K562 (cell line): Measurements from ENCODE around the gene ILF3. TPM values are rescaled to one million over a fixed set of nuclear protein-coding genes. Genes with fewer than 3 reads are reported as not detected.

Source experiments
- HNRNPUL1 ChIP-seq: fragments of 200-400 bp; formaldehyde crosslinking; IDR thresholded peaks from 2 replicates; pipeline ENCODE4 v1.6.1; 2017; ENCODE audit warnings: low read length
- MTA3 ChIP-seq: fragments of 450-650 bp; formaldehyde crosslinking; IDR thresholded peaks from 2 replicates; pipeline ENCODE4 v1.6.1; 2017; ENCODE audit warnings: mild to moderate bottlenecking, borderline replicate concordance
- NR3C1 ChIP-seq: sonication (generic); formaldehyde crosslinking; IDR thresholded peaks from 2 replicates; pipeline ENCODE4 v1.8.1; 2022; ENCODE audit warnings: missing genetic modification reagents
- OTX1 ChIP-seq: fragments of 450-650 bp; formaldehyde crosslinking; IDR thresholded peaks from 2 replicates; pipeline ENCODE4 v1.4.0; 2022; ENCODE audit warnings: mild to moderate bottlenecking
- RB1 ChIP-seq: fragments of 450-650 bp; IDR thresholded peaks from 2 replicates; pipeline ENCODE4 v1.6.1; 2017; ENCODE audit warnings: low read depth, mild to moderate bottlenecking
- RCOR1 ChIP-seq, 2 experiments: IDR thresholded peaks; 2 replicates each; pipeline ENCODE4 v1.6.1; 2012; ENCODE audit warnings: low read depth in 2 of 2, low read length in 2 of 2, borderline replicate concordance in 1 of 2, improper control_type of control experiment in 1 of 2
- RFX1 ChIP-seq: fragments of 450-650 bp; IDR thresholded peaks from 2 replicates; pipeline ENCODE4 v1.6.1; 2016; ENCODE audit warnings: mild to moderate bottlenecking, moderate library complexity
- RFX7 ChIP-seq: fragments of 250-450 bp; sonication (Bioruptor Pico); IDR thresholded peaks from 2 replicates; pipeline ENCODE4 v1.5.1; 2021; ENCODE audit warnings: mild to moderate bottlenecking
- SMAD3 ChIP-seq: fragments of 450-650 bp; formaldehyde crosslinking; conservative IDR thresholded peaks from 2 replicates; pipeline ENCODE4 v1.4.0; 2020; ENCODE audit warnings: mild to moderate bottlenecking
- SP1 ChIP-seq: sonication (generic); formaldehyde crosslinking; IDR thresholded peaks from 2 replicates; pipeline ENCODE4 v1.8.1; 2022; ENCODE audit warnings: mild to moderate bottlenecking, missing genetic modification reagents
- ZC3H11A ChIP-seq: IDR thresholded peaks from 2 replicates; pipeline ENCODE4 v1.6.1; 2012; ENCODE audit warnings: low read depth, low read length, improper control_type of control experiment
- polyA plus RNA-seq, 8 experiments: library from polyadenylated mRNA; depleted of rRNA in 4 of 8; stranded (reverse) in 5 of 8; unstranded in 3 of 8; fragments of >200 nt; fragmentation: Nextera tagmentation in 2 of 8; fragmentation: Illumina TruSeq in 1 of 8; extraction: Ambion mirVana in 2 of 8; extraction: Trizol in 1 of 8; gene quantifications; 2 replicates each; pipeline versions ENCODE4 v1.2.1 to v1.2.3, GENCODE V29; 2011 to 2014; ENCODE audit warnings: inconsistent platforms in 1 of 8, missing spikeins in 1 of 8
- total RNA-seq, 7 experiments: library from RNA; depleted of rRNA in 6 of 7; stranded (reverse); fragments of >200 nt in 6 of 7; fragmentation: Illumina TruSeq in 2 of 7; extraction: Trizol in 2 of 7; gene quantifications; 2 replicates each; pipeline versions ENCODE4 v1.2.1 to v1.2.3, GENCODE V29; 2011 to 2021; ENCODE audit warnings: low replicate concordance in 1 of 7
- TF ChIP-seq, protein P1 (sequence below): sonication (generic); formaldehyde crosslinking; IDR thresholded peaks from 2 replicates; pipeline ENCODE4 v1.8.1; 2022; ENCODE audit warnings: missing genetic modification reagents
- TF ChIP-seq, protein P2 (sequence below): IDR thresholded peaks from 2 replicates; pipeline ENCODE4 v1.6.1; 2012; ENCODE audit warnings: low read depth, low read length, improper control_type of control experiment, borderline replicate concordance
- TF ChIP-seq, protein P3 (sequence below): IDR thresholded peaks from 2 replicates; pipeline ENCODE4 v1.6.1; 2011; ENCODE audit warnings: borderline replicate concordance, low read depth, mild to moderate bottlenecking, moderate library complexity, low read length; ENCODE audit not compliant: insufficient read depth, poor library complexity, severe bottlenecking
- TF ChIP-seq, protein P4 (sequence below), 2 experiments: fragments of 450-650 bp; conservative IDR thresholded peaks; 2 replicates each; pipeline ENCODE4 v1.6.1; 2017; ENCODE audit warnings: mild to moderate bottlenecking in 2 of 2, moderate library complexity in 2 of 2
- TF ChIP-seq, protein P5 (sequence below): fragments of 450-650 bp; formaldehyde crosslinking; IDR thresholded peaks from 2 replicates; pipeline ENCODE4 v1.4.0; 2020; ENCODE audit warnings: mild to moderate bottlenecking
- TF ChIP-seq, protein P6 (sequence below): fragments of 250-450 bp; sonication (Bioruptor Pico); IDR thresholded peaks from 2 replicates; pipeline ENCODE4 v1.5.0; 2021

Gene ILF3
- total and polyA plus RNA-seq, 9 of the 15 experiments (the other 6 are each of a cell fraction or from before 2014, with no cell fraction given): 26.0 to 453 (median 175) TPM

DNA sequence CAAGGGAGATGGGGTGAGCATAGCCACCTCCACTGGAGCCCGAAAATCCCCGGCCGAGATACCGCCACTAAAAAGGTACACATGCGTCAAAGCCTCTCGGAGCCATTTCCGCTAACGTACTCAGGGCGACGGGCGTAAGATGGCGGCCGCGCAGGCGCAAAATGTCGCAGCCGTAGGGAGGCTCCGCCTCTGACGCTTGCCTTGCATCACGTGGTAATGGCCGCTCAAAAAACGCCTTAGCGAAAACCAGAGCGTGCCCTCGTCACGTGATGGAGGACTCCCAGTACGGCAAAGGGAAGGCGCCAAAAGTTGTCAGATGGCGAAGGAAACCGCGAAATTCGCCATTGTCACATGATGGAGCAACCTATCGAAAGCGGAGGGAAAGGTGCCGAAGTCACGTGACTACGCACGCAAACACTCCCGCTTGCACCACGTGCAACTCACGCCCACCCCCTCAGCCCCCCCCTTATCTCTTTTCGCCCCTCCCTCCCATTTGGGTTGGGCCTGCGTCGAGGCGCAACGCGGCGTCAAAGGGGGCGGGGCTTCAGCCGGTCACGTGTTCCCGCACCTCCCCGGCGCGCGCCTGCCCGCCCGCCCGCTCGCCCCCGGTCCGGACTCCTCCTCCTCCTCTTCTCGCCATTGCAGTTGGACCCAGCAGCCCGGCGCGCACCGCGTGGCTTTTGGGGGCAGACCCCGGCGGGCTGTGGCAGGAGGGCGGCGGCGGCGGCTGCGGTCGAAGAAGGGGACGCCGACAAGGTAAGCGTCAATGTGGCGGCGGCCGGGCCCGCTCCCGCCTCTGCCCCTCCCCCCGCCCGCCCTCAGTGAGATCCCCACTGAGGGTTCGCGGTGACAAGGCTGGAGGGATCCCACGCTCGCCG lies at the start of gene ILF3 (continued):
- TF ChIP-seq, protein P1, sequence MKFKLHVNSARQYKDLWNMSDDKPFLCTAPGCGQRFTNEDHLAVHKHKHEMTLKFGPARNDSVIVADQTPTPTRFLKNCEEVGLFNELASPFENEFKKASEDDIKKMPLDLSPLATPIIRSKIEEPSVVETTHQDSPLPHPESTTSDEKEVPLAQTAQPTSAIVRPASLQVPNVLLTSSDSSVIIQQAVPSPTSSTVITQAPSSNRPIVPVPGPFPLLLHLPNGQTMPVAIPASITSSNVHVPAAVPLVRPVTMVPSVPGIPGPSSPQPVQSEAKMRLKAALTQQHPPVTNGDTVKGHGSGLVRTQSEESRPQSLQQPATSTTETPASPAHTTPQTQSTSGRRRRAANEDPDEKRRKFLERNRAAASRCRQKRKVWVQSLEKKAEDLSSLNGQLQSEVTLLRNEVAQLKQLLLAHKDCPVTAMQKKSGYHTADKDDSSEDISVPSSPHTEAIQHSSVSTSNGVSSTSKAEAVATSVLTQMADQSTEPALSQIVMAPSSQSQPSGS (CRISPR knock-in tag): no peak
- TF ChIP-seq, protein P2, sequence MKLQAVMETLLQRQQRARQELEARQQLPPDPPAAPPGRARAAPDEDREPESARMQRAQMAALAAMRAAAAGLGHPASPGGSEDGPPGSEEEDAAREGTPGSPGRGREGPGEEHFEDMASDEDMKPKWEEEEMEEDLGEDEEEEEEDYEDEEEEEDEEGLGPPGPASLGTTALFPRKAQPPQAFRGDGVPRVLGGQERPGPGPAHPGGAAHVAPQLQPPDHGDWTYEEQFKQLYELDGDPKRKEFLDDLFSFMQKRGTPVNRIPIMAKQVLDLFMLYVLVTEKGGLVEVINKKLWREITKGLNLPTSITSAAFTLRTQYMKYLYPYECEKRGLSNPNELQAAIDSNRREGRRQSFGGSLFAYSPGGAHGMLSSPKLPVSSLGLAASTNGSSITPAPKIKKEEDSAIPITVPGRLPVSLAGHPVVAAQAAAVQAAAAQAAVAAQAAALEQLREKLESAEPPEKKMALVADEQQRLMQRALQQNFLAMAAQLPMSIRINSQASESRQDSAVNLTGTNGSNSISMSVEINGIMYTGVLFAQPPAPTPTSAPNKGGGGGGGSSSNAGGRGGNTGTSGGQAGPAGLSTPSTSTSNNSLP: no peak
- TF ChIP-seq OTX1 (CRISPR knock-in tag) (peak; percentile 69; the same call in 1 of the 2 replicates), HNRNPUL1 (no peak), RFX1 (no peak), RB1 (peak; percentile 8; the same call in 1 of the 2 replicates), MTA3 (peak; percentile 100), RFX7 (CRISPR knock-in tag) (peak; percentile 5; the same call in 1 of the 2 replicates), ZC3H11A (peak; percentile 98), SMAD3 (CRISPR knock-in tag) (peak; percentile 83), NR3C1 (CRISPR knock-in tag) (no peak), RCOR1 (IDR thresholded peaks at IDR 0.05; ENCODE audit: borderline replicate concordance in 1 of 2, low read depth in 2 of 2, low read length in 2 of 2) (peak in 1 of 2 experiments; percentile 80; a peak in 1 of 4 replicates), SP1 (CRISPR knock-in tag) (peak; percentile 99)
- TF ChIP-seq, protein P3, sequence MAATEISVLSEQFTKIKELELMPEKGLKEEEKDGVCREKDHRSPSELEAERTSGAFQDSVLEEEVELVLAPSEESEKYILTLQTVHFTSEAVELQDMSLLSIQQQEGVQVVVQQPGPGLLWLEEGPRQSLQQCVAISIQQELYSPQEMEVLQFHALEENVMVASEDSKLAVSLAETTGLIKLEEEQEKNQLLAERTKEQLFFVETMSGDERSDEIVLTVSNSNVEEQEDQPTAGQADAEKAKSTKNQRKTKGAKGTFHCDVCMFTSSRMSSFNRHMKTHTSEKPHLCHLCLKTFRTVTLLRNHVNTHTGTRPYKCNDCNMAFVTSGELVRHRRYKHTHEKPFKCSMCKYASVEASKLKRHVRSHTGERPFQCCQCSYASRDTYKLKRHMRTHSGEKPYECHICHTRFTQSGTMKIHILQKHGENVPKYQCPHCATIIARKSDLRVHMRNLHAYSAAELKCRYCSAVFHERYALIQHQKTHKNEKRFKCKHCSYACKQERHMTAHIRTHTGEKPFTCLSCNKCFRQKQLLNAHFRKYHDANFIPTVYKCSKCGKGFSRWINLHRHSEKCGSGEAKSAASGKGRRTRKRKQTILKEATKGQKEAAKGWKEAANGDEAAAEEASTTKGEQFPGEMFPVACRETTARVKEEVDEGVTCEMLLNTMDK: no peak
- TF ChIP-seq, protein P4, sequence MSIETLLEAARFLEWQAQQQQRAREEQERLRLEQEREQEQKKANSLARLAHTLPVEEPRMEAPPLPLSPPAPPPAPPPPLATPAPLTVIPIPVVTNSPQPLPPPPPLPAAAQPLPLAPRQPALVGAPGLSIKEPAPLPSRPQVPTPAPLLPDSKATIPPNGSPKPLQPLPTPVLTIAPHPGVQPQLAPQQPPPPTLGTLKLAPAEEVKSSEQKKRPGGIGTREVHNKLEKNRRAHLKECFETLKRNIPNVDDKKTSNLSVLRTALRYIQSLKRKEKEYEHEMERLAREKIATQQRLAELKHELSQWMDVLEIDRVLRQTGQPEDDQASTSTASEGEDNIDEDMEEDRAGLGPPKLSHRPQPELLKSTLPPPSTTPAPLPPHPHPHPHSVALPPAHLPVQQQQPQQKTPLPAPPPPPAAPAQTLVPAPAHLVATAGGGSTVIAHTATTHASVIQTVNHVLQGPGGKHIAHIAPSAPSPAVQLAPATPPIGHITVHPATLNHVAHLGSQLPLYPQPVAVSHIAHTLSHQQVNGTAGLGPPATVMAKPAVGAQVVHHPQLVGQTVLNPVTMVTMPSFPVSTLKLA (conservative IDR thresholded peaks at IDR 0.05): peak; percentile 100
- TF ChIP-seq, protein P5, sequence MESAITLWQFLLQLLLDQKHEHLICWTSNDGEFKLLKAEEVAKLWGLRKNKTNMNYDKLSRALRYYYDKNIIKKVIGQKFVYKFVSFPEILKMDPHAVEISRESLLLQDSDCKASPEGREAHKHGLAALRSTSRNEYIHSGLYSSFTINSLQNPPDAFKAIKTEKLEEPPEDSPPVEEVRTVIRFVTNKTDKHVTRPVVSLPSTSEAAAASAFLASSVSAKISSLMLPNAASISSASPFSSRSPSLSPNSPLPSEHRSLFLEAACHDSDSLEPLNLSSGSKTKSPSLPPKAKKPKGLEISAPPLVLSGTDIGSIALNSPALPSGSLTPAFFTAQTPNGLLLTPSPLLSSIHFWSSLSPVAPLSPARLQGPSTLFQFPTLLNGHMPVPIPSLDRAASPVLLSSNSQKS (CRISPR knock-in tag): no peak
- TF ChIP-seq, protein P6, sequence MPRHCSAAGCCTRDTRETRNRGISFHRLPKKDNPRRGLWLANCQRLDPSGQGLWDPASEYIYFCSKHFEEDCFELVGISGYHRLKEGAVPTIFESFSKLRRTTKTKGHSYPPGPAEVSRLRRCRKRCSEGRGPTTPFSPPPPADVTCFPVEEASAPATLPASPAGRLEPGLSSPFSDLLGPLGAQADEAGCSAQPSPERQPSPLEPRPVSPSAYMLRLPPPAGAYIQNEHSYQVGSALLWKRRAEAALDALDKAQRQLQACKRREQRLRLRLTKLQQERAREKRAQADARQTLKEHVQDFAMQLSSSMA (CRISPR knock-in tag): peak; percentile 74; the same call in 1 of the 2 replicates
